HepG2 (cell line): ENCODE measurements around the gene MIDN. TPM values are rescaled to one million over a fixed set of nuclear protein-coding genes. Genes with fewer than 3 reads are reported as not detected.

Experiments used
- ADNP ChIP-seq: sonication (generic); formaldehyde crosslinking; IDR thresholded peaks from 2 replicates; pipeline ENCODE4 v1.4.0; 2020; ENCODE audit warnings: missing genetic modification reagents
- ARID2 ChIP-seq: sonication (generic); formaldehyde crosslinking; IDR thresholded peaks from 2 replicates; pipeline ENCODE4 v1.8.1; 2022; ENCODE audit warnings: mild to moderate bottlenecking, missing genetic modification reagents, borderline replicate concordance
- ASH2L ChIP-seq: fragments of 300-600, 200-600 bp; sonication (generic); IDR thresholded peaks from 2 replicates; pipeline ENCODE4 v1.7.0; 2017; ENCODE audit warnings: low read depth, mild to moderate bottlenecking, moderate library complexity, mixed read lengths, low read length; ENCODE audit not compliant: insufficient read length
- CAMTA2 ChIP-seq: sonication (generic); formaldehyde crosslinking; IDR thresholded peaks from 2 replicates; pipeline ENCODE4 v1.4.0; 2020; ENCODE audit warnings: mild to moderate bottlenecking, missing genetic modification reagents, borderline replicate concordance
- DMAP1 ChIP-seq: IDR thresholded peaks from 2 replicates; pipeline ENCODE4 v1.6.1; 2016
- GFI1 ChIP-seq: sonication (generic); formaldehyde crosslinking; IDR thresholded peaks from 2 replicates; pipeline ENCODE4 v1.5.0; 2020; ENCODE audit warnings: missing genetic modification reagents, mild to moderate bottlenecking, borderline replicate concordance
- HDAC2 ChIP-seq: sonication (generic); formaldehyde crosslinking; IDR thresholded peaks from 2 replicates; pipeline ENCODE4 v1.4.0; 2020; ENCODE audit warnings: missing genetic modification reagents
- HMG20A ChIP-seq: IDR thresholded peaks from 2 replicates; pipeline ENCODE4 v1.6.1; 2016; ENCODE audit warnings: borderline replicate concordance
- HNF4G ChIP-seq, 2 experiments: sonication (generic) in 1 of 2; formaldehyde crosslinking in 1 of 2; IDR thresholded peaks; 2 replicates each; pipeline versions ENCODE4 v1.4.0 to v1.6.1; 2011 to 2020; ENCODE audit warnings: borderline replicate concordance in 2 of 2, low read depth in 2 of 2, mild to moderate bottlenecking in 2 of 2, low read length in 1 of 2, missing genetic modification reagents in 1 of 2, moderate library complexity in 1 of 2
- HOXA5 ChIP-seq: sonication (generic); formaldehyde crosslinking; IDR thresholded peaks from 2 replicates; pipeline ENCODE4 v1.4.0; 2020; ENCODE audit warnings: missing genetic modification reagents
- KLF13 ChIP-seq: sonication (generic); formaldehyde crosslinking; IDR thresholded peaks from 2 replicates; pipeline ENCODE4 v1.4.0; 2020; ENCODE audit warnings: mild to moderate bottlenecking, missing genetic modification reagents
- MEF2D ChIP-seq: sonication (generic); formaldehyde crosslinking; IDR thresholded peaks from 2 replicates; pipeline ENCODE4 v1.5.1; 2020; ENCODE audit warnings: mild to moderate bottlenecking, missing genetic modification reagents
- NAIF1 ChIP-seq: sonication (generic); formaldehyde crosslinking; IDR thresholded peaks from 2 replicates; pipeline ENCODE4 v1.5.0; 2020; ENCODE audit warnings: mild to moderate bottlenecking, missing genetic modification reagents, borderline replicate concordance
- NFE2 ChIP-seq: sonication (generic); formaldehyde crosslinking; IDR thresholded peaks from 2 replicates; pipeline ENCODE4 v1.4.0; 2020; ENCODE audit warnings: missing genetic modification reagents
- RAD51 ChIP-seq: fragments of 450-650 bp; IDR thresholded peaks from 2 replicates; pipeline ENCODE4 v1.6.1; 2016; ENCODE audit warnings: borderline replicate concordance
- SIN3A ChIP-seq: IDR thresholded peaks from 2 replicates; pipeline ENCODE4 v1.6.1; 2011; ENCODE audit warnings: low read depth, mild to moderate bottlenecking, control low read depth, low read length, borderline replicate concordance
- SIX1 ChIP-seq: sonication (generic); formaldehyde crosslinking; IDR thresholded peaks from 2 replicates; pipeline ENCODE4 v1.4.0; 2020; ENCODE audit warnings: missing genetic modification reagents, borderline replicate concordance
- TAF15 ChIP-seq: fragments of 200-400 bp; formaldehyde crosslinking; IDR thresholded peaks from one replicate; pipeline ENCODE4 v1.6.1; 2018; ENCODE audit warnings: mild to moderate bottlenecking, low read depth, low read length; ENCODE audit not compliant: poor library complexity, severe bottlenecking
- ZBTB38 ChIP-seq: sonication (generic); formaldehyde crosslinking; IDR thresholded peaks from 2 replicates; pipeline ENCODE4 v1.5.1; 2020; ENCODE audit warnings: mild to moderate bottlenecking, missing genetic modification reagents
- ZMAT3 ChIP-seq: sonication (generic); formaldehyde crosslinking; conservative IDR thresholded peaks from 2 replicates; pipeline ENCODE4 v1.7.0; 2021; ENCODE audit warnings: missing genetic modification reagents
- ZNF256 ChIP-seq: sonication (generic); formaldehyde crosslinking; conservative IDR thresholded peaks from 2 replicates; pipeline ENCODE4 v1.4.0; 2020; ENCODE audit warnings: missing genetic modification reagents
- ZNF430 ChIP-seq: sonication (generic); formaldehyde crosslinking; IDR thresholded peaks from 2 replicates; pipeline ENCODE4 v1.9.0; 2021; ENCODE audit warnings: mild to moderate bottlenecking, missing genetic modification reagents
- ZNF777 ChIP-seq: sonication (generic); formaldehyde crosslinking; IDR thresholded peaks from 2 replicates; pipeline ENCODE4 v1.4.0; 2020; ENCODE audit warnings: missing genetic modification reagents
- ZNF788 ChIP-seq: sonication (generic); formaldehyde crosslinking; IDR thresholded peaks from 2 replicates; pipeline ENCODE4 v1.5.0; 2020; ENCODE audit warnings: mild to moderate bottlenecking, missing genetic modification reagents, borderline replicate concordance
- ZSCAN20 ChIP-seq: sonication (generic); formaldehyde crosslinking; IDR thresholded peaks from 2 replicates; pipeline ENCODE4 v1.4.0; 2020; ENCODE audit warnings: missing genetic modification reagents, mild to moderate bottlenecking, borderline replicate concordance
- polyA plus RNA-seq, 8 experiments: library from polyadenylated mRNA; depleted of rRNA in 3 of 8; stranded (reverse) in 7 of 8; unstranded in 1 of 8; fragments of >200 nt; fragmentation: Illumina TruSeq in 4 of 8; extraction: Trizol in 4 of 8; gene quantifications; 2 replicates each; pipeline versions ENCODE4 v1.2.1 to v1.2.3, GENCODE V29; 2011 to 2016; ENCODE audit warnings: low read depth in 4 of 8, missing spikeins in 1 of 8, mixed read lengths in 1 of 8; ENCODE audit not compliant: insufficient read depth in 1 of 8
- total RNA-seq, 5 experiments: library from RNA; depleted of rRNA; stranded (reverse); fragments of >200 nt; fragmentation: Illumina TruSeq; extraction: Trizol; gene quantifications; 2 replicates each; pipeline ENCODE4 v1.2.3, GENCODE V29; 2016; ENCODE audit warnings: low read depth in 1 of 5
- TF ChIP-seq, protein P1 (sequence below): sonication (generic); formaldehyde crosslinking; IDR thresholded peaks from 2 replicates; pipeline ENCODE4 v1.4.0; 2020; ENCODE audit warnings: missing genetic modification reagents
- TF ChIP-seq, protein P2 (sequence below): sonication (generic); formaldehyde crosslinking; IDR thresholded peaks from 2 replicates; pipeline ENCODE4 v1.5.0; 2020; ENCODE audit warnings: mild to moderate bottlenecking, missing genetic modification reagents

The MIDN gene
- total and polyA plus RNA-seq, 2 of the 13 experiments (the other 11 are each of a cell fraction or from before 2014, with no cell fraction given) = 8.4 to 18.0 TPM

DNA sequence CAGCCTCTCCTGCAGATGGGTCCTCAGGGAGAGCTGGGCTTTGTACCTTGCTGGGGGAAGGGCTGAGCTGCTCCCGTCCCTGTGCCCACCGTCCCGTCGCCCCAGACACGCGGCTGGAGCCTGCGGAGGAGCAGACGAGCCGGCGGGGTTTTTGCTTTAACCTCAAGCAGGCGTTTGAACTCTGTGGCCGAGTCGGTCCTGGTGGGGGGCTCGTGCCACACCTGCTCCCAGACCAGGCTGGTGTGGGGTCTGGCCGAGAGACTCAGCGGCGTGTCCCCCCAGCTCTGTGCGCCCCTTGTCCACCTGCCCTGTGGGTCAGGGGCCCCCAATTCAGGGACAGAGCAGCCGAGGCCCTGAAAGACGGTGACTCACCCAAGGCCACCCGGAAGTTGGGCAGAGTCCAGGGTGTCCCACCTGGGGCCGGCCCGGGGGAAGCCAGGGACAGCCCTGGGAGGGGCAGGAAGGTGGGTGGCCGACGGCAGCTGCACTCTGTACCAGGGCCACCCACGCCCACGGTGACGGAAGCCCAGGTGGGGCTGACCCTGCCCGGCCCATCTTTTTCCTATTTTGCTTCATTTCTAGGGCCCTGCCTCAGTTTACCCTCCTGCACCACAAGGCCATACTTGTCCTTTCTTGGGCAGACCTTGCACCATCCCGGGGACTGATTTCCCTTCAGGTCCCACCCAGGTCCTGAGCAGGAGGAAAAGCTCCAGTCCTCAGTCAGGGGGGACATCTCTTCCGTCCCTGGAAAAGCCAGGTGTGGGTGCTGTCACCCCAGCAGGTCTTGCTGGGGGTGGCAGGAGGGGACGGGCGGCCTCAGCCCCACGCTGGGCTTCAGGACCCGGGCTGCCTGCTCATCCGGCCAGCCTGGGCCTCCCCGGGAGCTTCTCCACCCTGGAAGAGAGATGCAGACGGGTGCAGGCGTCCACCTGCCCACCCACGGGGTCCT is 42.6 kb downstream of the MIDN start (continued):
- 0 out of 2 replicates have a peak, but pooled peaks have one; percentile 30 for TF ChIP-seq ZNF777 (CRISPR knock-in tag)
- TF ChIP-seq, protein P1, sequence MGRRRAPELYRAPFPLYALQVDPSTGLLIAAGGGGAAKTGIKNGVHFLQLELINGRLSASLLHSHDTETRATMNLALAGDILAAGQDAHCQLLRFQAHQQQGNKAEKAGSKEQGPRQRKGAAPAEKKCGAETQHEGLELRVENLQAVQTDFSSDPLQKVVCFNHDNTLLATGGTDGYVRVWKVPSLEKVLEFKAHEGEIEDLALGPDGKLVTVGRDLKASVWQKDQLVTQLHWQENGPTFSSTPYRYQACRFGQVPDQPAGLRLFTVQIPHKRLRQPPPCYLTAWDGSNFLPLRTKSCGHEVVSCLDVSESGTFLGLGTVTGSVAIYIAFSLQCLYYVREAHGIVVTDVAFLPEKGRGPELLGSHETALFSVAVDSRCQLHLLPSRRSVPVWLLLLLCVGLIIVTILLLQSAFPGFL = no peak
- TF ChIP-seq ASH2L = peak; percentile 61
- peak; percentile 85 for TF ChIP-seq DMAP1 (CRISPR knock-in tag)
- no peak for TF ChIP-seq KLF13 (CRISPR knock-in tag)
- TF ChIP-seq RAD51 = no peak
- TF ChIP-seq TAF15 = peak; percentile 82
- 0 out of 2 replicates have a peak, but pooled peaks have one; percentile 49 for TF ChIP-seq NAIF1 (CRISPR knock-in tag)
- peak; percentile 88; the same call in 1 of the 2 replicates for TF ChIP-seq HNF4G (IDR thresholded peaks at IDR 0.05; ENCODE audit: borderline replicate concordance, low read depth, low read length)
- peak; percentile 95; the same call in 1 of the 2 replicates for TF ChIP-seq HNF4G (CRISPR knock-in tag; IDR thresholded peaks at IDR 0.05; ENCODE audit: borderline replicate concordance, low read depth)
- TF ChIP-seq ZNF788 (CRISPR knock-in tag) = peak; percentile 82
- TF ChIP-seq ZNF256 = no peak
- TF ChIP-seq NFE2 (CRISPR knock-in tag) = no peak
- TF ChIP-seq MEF2D (CRISPR knock-in tag) = peak; percentile 71; the same call in 1 of the 2 replicates
- 0 out of 2 replicates have a peak, but pooled peaks have one; percentile 20 for TF ChIP-seq CAMTA2 (CRISPR knock-in tag)
- TF ChIP-seq HMG20A (CRISPR knock-in tag) = peak; percentile 64; the same call in 1 of the 2 replicates
- TF ChIP-seq, protein P2, sequence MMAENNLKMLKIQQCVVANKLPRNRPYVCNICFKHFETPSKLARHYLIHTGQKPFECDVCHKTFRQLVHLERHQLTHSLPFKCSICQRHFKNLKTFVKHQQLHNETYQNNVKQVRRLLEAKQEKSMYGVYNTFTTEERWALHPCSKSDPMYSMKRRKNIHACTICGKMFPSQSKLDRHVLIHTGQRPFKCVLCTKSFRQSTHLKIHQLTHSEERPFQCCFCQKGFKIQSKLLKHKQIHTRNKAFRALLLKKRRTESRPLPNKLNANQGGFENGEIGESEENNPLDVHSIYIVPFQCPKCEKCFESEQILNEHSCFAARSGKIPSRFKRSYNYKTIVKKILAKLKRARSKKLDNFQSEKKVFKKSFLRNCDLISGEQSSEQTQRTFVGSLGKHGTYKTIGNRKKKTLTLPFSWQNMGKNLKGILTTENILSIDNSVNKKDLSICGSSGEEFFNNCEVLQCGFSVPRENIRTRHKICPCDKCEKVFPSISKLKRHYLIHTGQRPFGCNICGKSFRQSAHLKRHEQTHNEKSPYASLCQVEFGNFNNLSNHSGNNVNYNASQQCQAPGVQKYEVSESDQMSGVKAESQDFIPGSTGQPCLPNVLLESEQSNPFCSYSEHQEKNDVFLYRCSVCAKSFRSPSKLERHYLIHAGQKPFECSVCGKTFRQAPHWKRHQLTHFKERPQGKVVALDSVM (CRISPR knock-in tag) = peak; percentile 62
- peak; percentile 90 for TF ChIP-seq HOXA5 (CRISPR knock-in tag)
- TF ChIP-seq GFI1 (CRISPR knock-in tag) = peak; percentile 50; the same call in 1 of the 2 replicates
- TF ChIP-seq SIX1 = no peak
- TF ChIP-seq ZNF430 (CRISPR knock-in tag) = peak; percentile 37; the same call in 1 of the 2 replicates
- peak; percentile 87 for TF ChIP-seq ZBTB38
- TF ChIP-seq ARID2 (CRISPR knock-in tag) = no peak
- TF ChIP-seq ZSCAN20 (CRISPR knock-in tag) = 0 out of 2 replicates have a peak, but pooled peaks have one; percentile 80
- TF ChIP-seq ZMAT3 (CRISPR knock-in tag) = peak; percentile 85; the same call in 1 of the 2 replicates
- peak; percentile 95 for TF ChIP-seq HDAC2 (CRISPR knock-in tag)
- 0 out of 2 replicates have a peak, but pooled peaks have one; percentile 52 for TF ChIP-seq SIN3A
- peak; percentile 51; the same call in 1 of the 2 replicates for TF ChIP-seq ADNP (CRISPR knock-in tag)
